NCI-H1436 treated with DMSO at 0.1 percent for 48 hours (cell line): Measurements from ENCODE around the gene RAPGEF4.

Experiments used
- DNase-seq: peaks from one replicate; lab custom pipeline; 2025; lab: John Stamatoyannopoulos, UW

The RAPGEF4 gene

DNA sequence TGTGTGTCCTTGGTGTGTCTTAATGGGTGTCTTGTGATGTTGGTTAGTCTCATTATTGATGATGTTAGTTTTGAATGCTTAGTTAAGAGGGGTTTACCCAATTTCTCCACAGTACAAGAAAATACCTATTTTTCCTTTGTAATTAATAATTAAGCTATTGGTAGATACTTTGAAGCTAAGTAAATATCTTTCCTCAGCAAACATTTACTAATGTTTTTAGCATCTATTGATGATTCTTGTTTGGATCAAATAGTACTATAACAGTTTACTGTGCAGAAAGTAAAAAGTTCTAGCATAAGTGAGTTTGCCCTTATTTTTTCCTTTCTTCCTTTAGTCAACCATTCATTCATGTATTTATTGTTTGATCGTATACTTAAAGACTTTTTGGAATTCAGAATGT is 359.1 kb downstream of the RAPGEF4 start:
- no peak for DNase-seq

DNA sequence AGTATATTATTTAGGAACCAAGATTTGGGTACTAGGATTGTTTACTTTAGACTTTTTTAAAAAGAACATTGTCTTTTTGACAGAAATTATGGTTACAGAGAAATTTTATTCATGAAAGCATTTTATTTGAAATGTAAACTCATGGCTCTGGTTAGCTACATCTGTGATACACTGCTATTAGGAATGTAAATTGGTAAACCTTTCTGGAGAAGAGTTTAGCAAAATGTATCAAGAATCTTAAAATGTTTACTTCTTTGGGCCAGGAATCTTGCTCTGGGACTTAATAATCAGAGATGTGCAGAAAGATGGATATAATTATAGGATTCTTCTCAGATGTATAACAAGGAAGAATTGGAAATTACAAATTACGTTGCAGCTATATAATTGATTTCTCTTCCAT is 359.7 kb downstream of the RAPGEF4 start:
- DNase-seq: no peak

DNA sequence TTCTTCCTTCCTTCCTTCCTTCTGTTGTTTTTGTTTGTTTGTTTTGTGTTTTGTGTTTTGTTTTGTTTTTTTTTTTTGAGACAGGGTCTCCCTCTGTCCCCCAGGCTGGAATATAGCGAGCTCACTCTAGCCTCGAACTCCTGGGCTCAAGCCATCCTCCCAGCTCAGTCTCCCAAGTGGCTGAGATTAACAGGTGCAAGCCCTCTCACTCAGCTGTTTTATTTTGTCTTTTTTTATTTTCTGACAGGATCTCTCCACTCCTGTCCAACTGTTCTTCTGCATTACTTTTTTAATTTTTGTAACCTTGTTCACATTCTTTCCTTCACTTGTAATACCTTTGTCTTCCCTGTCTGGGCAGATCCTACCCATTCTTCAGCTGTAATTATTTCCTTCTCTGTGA is 363.6 kb downstream of the RAPGEF4 start:
- no peak for DNase-seq

DNA sequence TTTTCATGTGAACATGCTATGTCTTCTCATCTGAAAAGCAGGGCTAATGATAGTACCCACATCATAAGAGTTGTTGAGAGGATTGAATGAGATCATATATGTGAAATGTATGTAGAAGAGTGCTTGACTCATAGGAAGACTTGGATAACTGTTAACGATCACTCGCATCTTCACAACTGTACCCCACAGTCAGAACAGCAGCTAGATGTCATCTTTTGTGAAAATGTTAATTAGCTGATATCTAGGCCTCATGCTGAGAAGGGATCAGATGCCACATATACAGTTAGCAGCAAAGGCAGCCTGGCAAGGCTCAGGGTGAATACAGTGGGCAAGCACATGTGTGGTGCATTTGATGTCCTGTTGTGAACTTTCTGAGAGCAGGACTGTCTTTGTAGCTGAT is 364.2 kb downstream of the RAPGEF4 start:
- DNase-seq: no peak

DNA sequence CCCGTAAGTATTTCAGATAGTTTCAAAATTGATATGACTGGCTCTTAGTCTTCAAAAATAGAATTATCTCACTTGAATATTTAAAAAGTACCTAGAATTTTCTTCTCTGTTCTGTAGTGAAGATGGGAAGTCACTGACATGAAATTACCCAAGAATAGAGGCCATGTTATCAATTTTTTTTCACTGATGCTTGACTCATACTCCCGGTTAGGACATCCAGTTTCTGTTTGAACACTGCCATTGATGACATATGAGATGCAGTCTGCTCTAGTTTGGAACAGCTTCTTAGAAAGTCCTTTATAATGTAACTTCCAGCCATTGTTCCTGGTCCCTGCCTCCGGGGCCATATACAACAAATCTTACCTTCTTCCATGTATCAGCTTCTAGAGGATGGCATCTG is 366.0 kb downstream of the RAPGEF4 start:
- no peak for DNase-seq
